Measurements from ENCODE around the gene GLCCI1.

DNA sequence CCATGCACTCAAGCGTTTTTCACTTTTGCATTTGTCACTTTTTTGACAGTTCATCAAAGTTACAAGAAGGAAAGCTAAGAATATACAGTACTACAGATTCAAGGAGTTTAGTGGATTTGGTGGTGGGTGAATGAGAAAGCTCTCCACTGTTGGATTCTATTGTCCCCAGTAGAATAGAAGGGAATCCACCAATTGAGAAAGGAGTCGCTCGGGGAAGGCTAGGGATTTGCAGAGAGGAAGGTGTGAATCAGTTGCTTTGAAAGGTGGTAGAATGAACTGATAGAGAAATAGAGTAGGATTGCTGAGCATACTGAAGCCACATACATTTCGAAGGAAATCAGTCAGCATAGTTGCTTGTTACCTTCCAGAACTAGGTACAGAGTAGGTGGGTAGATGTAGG is 33.7 kb upstream of the GLCCI1 start:
- TF ChIP-seq POLR2A (IDR thresholded peaks at IDR 0.05; ENCODE audit: low read depth, low read length) (no peak), POLR2AphosphoS5 (IDR thresholded peaks at IDR 0.05; ENCODE audit: insufficient read depth, low read depth, low read length) (no peak), EZH2 (IDR thresholded peaks at IDR 0.05; ENCODE audit: borderline replicate concordance, low read depth, low read length, severe bottlenecking) (no peak), MYC (IDR thresholded peaks at IDR 0.05; ENCODE audit: low read depth, low read length) (no peak), JUN (IDR thresholded peaks at IDR 0.05; ENCODE audit: borderline replicate concordance, insufficient read depth, insufficient read length, low read depth) (no peak), FOS (IDR thresholded peaks at IDR 0.05; ENCODE audit: borderline replicate concordance, insufficient read depth, low read length) (no peak), GATA2 (IDR thresholded peaks at IDR 0.05; ENCODE audit: insufficient read depth, insufficient read length, low read depth, low read length) (no peak)
- TF ChIP-seq, protein P1, sequence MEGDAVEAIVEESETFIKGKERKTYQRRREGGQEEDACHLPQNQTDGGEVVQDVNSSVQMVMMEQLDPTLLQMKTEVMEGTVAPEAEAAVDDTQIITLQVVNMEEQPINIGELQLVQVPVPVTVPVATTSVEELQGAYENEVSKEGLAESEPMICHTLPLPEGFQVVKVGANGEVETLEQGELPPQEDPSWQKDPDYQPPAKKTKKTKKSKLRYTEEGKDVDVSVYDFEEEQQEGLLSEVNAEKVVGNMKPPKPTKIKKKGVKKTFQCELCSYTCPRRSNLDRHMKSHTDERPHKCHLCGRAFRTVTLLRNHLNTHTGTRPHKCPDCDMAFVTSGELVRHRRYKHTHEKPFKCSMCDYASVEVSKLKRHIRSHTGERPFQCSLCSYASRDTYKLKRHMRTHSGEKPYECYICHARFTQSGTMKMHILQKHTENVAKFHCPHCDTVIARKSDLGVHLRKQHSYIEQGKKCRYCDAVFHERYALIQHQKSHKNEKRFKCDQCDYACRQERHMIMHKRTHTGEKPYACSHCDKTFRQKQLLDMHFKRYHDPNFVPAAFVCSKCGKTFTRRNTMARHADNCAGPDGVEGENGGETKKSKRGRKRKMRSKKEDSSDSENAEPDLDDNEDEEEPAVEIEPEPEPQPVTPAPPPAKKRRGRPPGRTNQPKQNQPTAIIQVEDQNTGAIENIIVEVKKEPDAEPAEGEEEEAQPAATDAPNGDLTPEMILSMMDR (IDR thresholded peaks at IDR 0.05; ENCODE audit: extremely low read depth in 1 of 2, insufficient read depth in 1 of 2, low read depth in 1 of 2, low read length in 2 of 2), result no peak
- TF ChIP-seq, protein P2, sequence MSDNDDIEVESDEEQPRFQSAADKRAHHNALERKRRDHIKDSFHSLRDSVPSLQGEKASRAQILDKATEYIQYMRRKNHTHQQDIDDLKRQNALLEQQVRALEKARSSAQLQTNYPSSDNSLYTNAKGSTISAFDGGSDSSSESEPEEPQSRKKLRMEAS (IDR thresholded peaks at IDR 0.05; ENCODE audit: insufficient read depth, insufficient read length), result no peak
